Measurements from ENCODE around the gene ZBTB21.

ZBTB21 gene

GRCh38 chr21:42032968-42033367 lies 22.8 kb upstream of the ZBTB21 start:
- FAIRE-seq (no peak), DNase-seq (ENCODE audit: insufficient read length, low spot score) (no peak)
- no peak for TF ChIP-seq POLR2A (IDR thresholded peaks at IDR 0.05; ENCODE audit: low read depth, low read length)

GRCh38 chr21:42032266-42032665 lies 22.1 kb upstream of the ZBTB21 start:
- no peak for TF ChIP-seq POLR2A (IDR thresholded peaks at IDR 0.05; ENCODE audit: low read depth, low read length)
- FAIRE-seq = no peak

GRCh38 chr21:42031816-42032215 lies 21.7 kb upstream of the ZBTB21 start:
- TF ChIP-seq POLR2A (IDR thresholded peaks at IDR 0.05; ENCODE audit: low read depth, low read length) = no peak
- FAIRE-seq (no peak), DNase-seq (ENCODE audit: insufficient read length, low spot score) (no peak)

More at GRCh38 chr21:42032266-42032665, 22.1 kb upstream of the ZBTB21 start:
- DNase-seq (ENCODE audit: insufficient read length, low spot score) = no peak

GRCh38 chr21:42031241-42031640 lies 21.1 kb upstream of the ZBTB21 start:
- no peak for TF ChIP-seq POLR2A (IDR thresholded peaks at IDR 0.05; ENCODE audit: low read depth, low read length)
- DNase-seq (ENCODE audit: insufficient read length, low spot score) (no peak), FAIRE-seq (no peak)

GRCh38 chr21:42030311-42030710 lies 20.2 kb upstream of the ZBTB21 start:
- TF ChIP-seq POLR2A (IDR thresholded peaks at IDR 0.05; ENCODE audit: low read depth, low read length) = no peak
- FAIRE-seq (no peak), DNase-seq (ENCODE audit: insufficient read length, low spot score) (no peak)

GRCh38 chr21:42028766-42029425 lies 18.7 kb upstream of the ZBTB21 start:
- no peak for TF ChIP-seq POLR2A (IDR thresholded peaks at IDR 0.05; ENCODE audit: low read depth, low read length)
- FAIRE-seq = no peak
- DNase-seq (ENCODE audit: insufficient read length, low spot score) = no peak

GRCh38 chr21:42027822-42028765 lies 17.9 kb upstream of the ZBTB21 start:
- no peak for TF ChIP-seq POLR2A (IDR thresholded peaks at IDR 0.05; ENCODE audit: low read depth, low read length)
- FAIRE-seq (no peak), DNase-seq (ENCODE audit: insufficient read length, low spot score) (no peak)

- FAIRE-seq = no peak
- TF ChIP-seq POLR2A (IDR thresholded peaks at IDR 0.05; ENCODE audit: low read depth, low read length) = no peak
- no peak for DNase-seq (ENCODE audit: insufficient read length, low spot score)
Measured at GRCh38 chr21:42027085-42027821, 17.1 kb upstream of the ZBTB21 start.

GRCh38 chr21:42026082-42026435 lies 15.9 kb upstream of the ZBTB21 start:
- FAIRE-seq = no peak
- no peak for TF ChIP-seq POLR2A (IDR thresholded peaks at IDR 0.05; ENCODE audit: low read depth, low read length)

GRCh38 chr21:42025376-42026081 lies 15.4 kb upstream of the ZBTB21 start:
- no peak for TF ChIP-seq POLR2A (IDR thresholded peaks at IDR 0.05; ENCODE audit: low read depth, low read length)
- FAIRE-seq (no peak), DNase-seq (ENCODE audit: insufficient read length, low spot score) (no peak)

More at GRCh38 chr21:42026082-42026435, 15.9 kb upstream of the ZBTB21 start:
- no peak for DNase-seq (ENCODE audit: insufficient read length, low spot score)

GRCh38 chr21:42022906-42023305 lies 12.7 kb upstream of the ZBTB21 start:
- FAIRE-seq (no peak), DNase-seq (ENCODE audit: insufficient read length, low spot score) (no peak)
- no peak for TF ChIP-seq POLR2A (IDR thresholded peaks at IDR 0.05; ENCODE audit: low read depth, low read length)

- TF ChIP-seq POLR2A (IDR thresholded peaks at IDR 0.05; ENCODE audit: low read depth, low read length) = no peak
- DNase-seq (ENCODE audit: insufficient read length, low spot score) (no peak), FAIRE-seq (no peak)
Measured at GRCh38 chr21:42022091-42022430, 11.9 kb upstream of the ZBTB21 start.

GRCh38 chr21:42021371-42022090 lies 11.4 kb upstream of the ZBTB21 start:
- no peak for FAIRE-seq
- no peak for DNase-seq (ENCODE audit: insufficient read length, low spot score)
- no peak for TF ChIP-seq POLR2A (IDR thresholded peaks at IDR 0.05; ENCODE audit: low read depth, low read length)
